Activated B cell treated with CpG ODN at 0.5 μM for 24 hours (primary cell): ENCODE data around the gene ALDOB. TPM values are rescaled to one million over a fixed set of nuclear protein-coding genes. Genes with fewer than 3 reads are reported as not detected.

Experiments
- ATAC-seq: fragments of 200-7000 bp; cut with Tn5 transposase; one replicate; pipeline ENCODE4 v1.10.0; 2021; ENCODE audit warnings: low read depth, mild to moderate bottlenecking, moderate library complexity
- CTCF ChIA-PET: fragments of 350-600 bp; sonication (Branson Sonifier 250); formaldehyde crosslinking; loops from one replicate; lab custom pipeline; 2021; ENCODE audit warnings: antibody characterized with exemption; lab: Charles Lee
- POLR2A ChIA-PET: fragments of 350-600 bp; sonication (Branson Sonifier 250); formaldehyde crosslinking; loops from one replicate; lab custom pipeline; 2021; ENCODE audit warnings: antibody characterized with exemption; lab: Charles Lee
- DNase-seq: peaks from one replicate; pipeline ENCODE4 v3.0.0; 2022
- H3K27ac Mint-ChIP-seq: one replicate; pipeline ENCODE4 v1.8.0; 2020; ENCODE audit warnings: mixed read lengths
- H3K27me3 Mint-ChIP-seq: one replicate; pipeline ENCODE4 v1.8.0; 2021; ENCODE audit warnings: mixed read lengths
- H3K36me3 Mint-ChIP-seq: one replicate; pipeline ENCODE4 v1.8.0; 2021; ENCODE audit warnings: low read depth, mixed read lengths
- H3K4me1 Mint-ChIP-seq: one replicate; pipeline ENCODE4 v1.8.0; 2021; ENCODE audit warnings: mixed read lengths
- H3K4me3 Mint-ChIP-seq: one replicate; pipeline ENCODE4 v1.8.0; 2020; ENCODE audit warnings: mild to moderate bottlenecking, mixed read lengths
- H3K9me3 Mint-ChIP-seq: one replicate; pipeline ENCODE4 v1.8.0; 2020; ENCODE audit warnings: mixed read lengths
- CTCF ChIP-seq: fragments of 200-600 bp; IDR thresholded peaks from one replicate; pipeline ENCODE4 v1.8.0; 2022; ENCODE audit warnings: antibody characterized with exemption, mild to moderate bottlenecking
- intact Hi-C: fragments of 100-400 bp; cut with micrococcal nuclease; formaldehyde crosslinking; loops from one replicate; pipeline ENCODE4 v1.15.1; 2024
- total RNA-seq: library from RNA; stranded (reverse); gene quantifications from 2 replicates; pipeline ENCODE4 v1.2.3, GENCODE V29; 2022

Gene ALDOB
- total RNA-seq, 1 donor from 2014 or later = not detected

GRCh38 chr9:101445353-101446029 is 9.9 kb upstream of the ALDOB start:
- ChIA-PET CTCF (no interaction called here), POLR2A (no interaction called here)
- Mint-ChIP-seq H3K4me3 (no peak overlapping the region), H3K9me3 (no peaks in the 10 kb centered on the region), H3K4me1 (peaks cover 11% of the 10 kb centered on the region), H3K27me3 (peaks cover 43% of the 10 kb centered on the region), H3K36me3 (no peaks in the 10 kb centered on the region), H3K27ac (no peak overlapping the region)
- DNase-seq (no peak), ATAC-seq (no peak)
- intact Hi-C loops = no loop called here
- TF ChIP-seq CTCF = no peak

- H3K4me3 Mint-ChIP-seq = no peak overlapping the region
- ChIA-PET CTCF (no interaction called here), POLR2A (no interaction called here)
- H3K27me3 Mint-ChIP-seq = peaks cover 42% of the 10 kb centered on the region
- no peak for TF ChIP-seq CTCF
- H3K9me3 Mint-ChIP-seq = no peaks in the 10 kb centered on the region
- intact Hi-C loops = no loop called here
- H3K27ac Mint-ChIP-seq = no peak overlapping the region
- no peaks in the 10 kb centered on the region for H3K4me1 Mint-ChIP-seq
- DNase-seq (no peak), ATAC-seq (no peak)
- H3K36me3 Mint-ChIP-seq = no peaks in the 10 kb centered on the region
These were observed 7.8 kb upstream of the ALDOB start for GRCh38 chr9:101443364-101443771.

GRCh38 chr9:101442736-101443135 is 7.2 kb upstream of the ALDOB start:
- ATAC-seq (no peak), DNase-seq (no peak)
- ChIA-PET POLR2A (no interaction called here), CTCF (no interaction called here)
- intact Hi-C loops = no loop called here
- no peak overlapping the region for H3K4me3 Mint-ChIP-seq
- H3K27me3 Mint-ChIP-seq = peaks cover 40% of the 10 kb centered on the region
- no peak for TF ChIP-seq CTCF
- H3K4me1 Mint-ChIP-seq = no peaks in the 10 kb centered on the region
- H3K36me3 Mint-ChIP-seq = no peaks in the 10 kb centered on the region
- no peak overlapping the region for H3K27ac Mint-ChIP-seq
- H3K9me3 Mint-ChIP-seq = no peaks in the 10 kb centered on the region

GRCh38 chr9:101442318-101442717 is 6.7 kb upstream of the ALDOB start:
- no peak for ATAC-seq
- intact Hi-C loops = no loop called here
- DNase-seq = no peak
- ChIA-PET POLR2A (no interaction called here), CTCF (no interaction called here)
- TF ChIP-seq CTCF = no peak
- H3K27ac Mint-ChIP-seq = no peak overlapping the region
- H3K4me3 Mint-ChIP-seq = no peak overlapping the region
- peaks cover 38% of the 10 kb centered on the region for H3K27me3 Mint-ChIP-seq
- no peaks in the 10 kb centered on the region for H3K36me3 Mint-ChIP-seq
- no peaks in the 10 kb centered on the region for H3K4me1 Mint-ChIP-seq
- H3K9me3 Mint-ChIP-seq = no peaks in the 10 kb centered on the region

- Mint-ChIP-seq H3K4me1 (no peaks in the 10 kb centered on the region), H3K36me3 (no peaks in the 10 kb centered on the region), H3K4me3 (no peak overlapping the region), H3K27ac (no peak overlapping the region), H3K27me3 (peaks cover 30% of the 10 kb centered on the region), H3K9me3 (no peaks in the 10 kb centered on the region)
- CTCF ChIA-PET = no interaction called here
- intact Hi-C loops = no loop called here
- POLR2A ChIA-PET = no interaction called here
- ATAC-seq (no peak), DNase-seq (no peak)
- no peak for TF ChIP-seq CTCF
These were observed 5.2 kb upstream of the ALDOB start for GRCh38 chr9:101440714-101441230.
